Measurements from ENCODE around the gene DAB2IP.

The DAB2IP gene

DNA sequence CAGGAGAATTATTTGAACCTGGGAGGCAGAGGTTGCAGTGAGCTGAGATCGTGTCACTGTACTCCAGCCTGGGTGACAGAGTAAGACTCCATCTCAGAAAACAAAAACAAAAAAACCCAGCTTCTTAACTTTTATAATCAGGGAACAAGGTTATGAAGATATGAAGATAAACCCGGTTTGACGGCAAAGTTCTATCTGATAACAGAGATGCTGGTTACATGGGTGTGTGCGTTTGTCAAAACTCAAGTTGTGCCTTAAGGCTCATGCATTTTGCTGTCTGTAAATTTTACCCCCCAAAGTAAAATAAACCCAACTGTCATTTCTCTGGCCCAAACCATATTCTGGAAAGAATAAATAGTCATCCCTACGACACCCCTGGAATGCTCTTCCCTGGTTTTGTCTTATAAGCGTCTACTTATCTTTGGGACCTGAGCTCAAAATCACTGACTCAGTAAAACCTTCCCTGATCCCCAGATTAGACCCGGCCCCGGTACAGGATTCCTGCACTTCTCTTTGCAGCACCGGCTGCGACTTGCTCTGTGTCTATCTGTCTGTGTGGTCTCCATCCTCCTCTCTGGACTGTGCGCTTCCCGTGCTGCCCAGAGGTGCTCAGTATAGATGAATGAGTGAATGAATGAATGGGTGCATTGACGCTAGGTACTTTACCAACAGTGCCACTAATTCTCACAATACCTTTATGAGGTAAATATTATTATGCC lies 172.2 kb downstream of the DAB2IP start:
- DNase-seq = no peak

DNA sequence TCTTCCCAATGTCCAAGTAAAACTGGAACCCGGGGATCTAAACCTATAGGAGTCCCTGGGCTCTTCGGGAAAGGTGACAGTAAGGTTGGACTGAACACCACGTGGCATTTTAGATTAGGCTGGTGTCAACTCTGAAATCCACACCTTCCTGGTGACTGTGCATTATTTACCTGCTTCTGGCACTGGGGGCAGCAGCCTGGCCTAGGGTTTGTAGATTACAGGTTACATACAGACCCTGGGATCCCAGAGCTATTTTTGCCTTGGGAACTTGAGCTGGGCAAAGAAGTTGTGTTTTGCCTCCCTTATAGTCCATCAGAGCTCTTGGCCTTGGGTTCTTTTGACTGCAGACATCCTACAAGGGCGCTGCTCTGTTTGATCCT lies 173.2 kb downstream of the DAB2IP start:
- DNase-seq = no peak

DNA sequence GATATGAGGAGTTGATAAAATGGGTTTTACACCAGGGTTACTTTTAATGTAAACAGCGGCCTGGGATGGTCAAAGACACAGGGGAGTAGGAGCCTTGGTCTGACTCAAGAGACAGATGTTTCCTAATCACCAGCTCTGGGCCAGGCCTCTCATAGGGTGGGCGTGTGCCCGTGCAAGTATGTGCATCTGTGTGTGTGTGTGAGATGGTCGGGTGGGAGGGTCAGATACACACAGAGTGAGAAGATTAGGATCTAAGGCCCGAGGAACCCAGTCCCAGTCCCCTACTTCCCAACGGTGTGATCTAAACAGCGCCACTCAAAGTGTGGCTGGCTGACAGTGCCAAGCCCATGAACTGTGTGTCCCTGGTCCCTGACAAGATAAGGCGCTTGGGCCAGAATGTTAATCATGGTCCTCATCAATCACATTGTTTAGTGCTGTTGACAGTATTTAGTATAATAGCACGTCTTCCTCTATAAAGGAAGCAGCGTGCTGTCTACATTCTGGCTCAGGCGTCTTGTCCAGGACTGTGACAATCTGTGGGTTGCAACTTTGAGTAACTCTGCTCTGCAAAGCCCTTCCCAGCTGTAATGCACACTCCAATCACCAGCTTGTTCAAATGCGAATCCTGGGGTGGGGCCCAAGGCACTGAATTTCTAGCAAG lies 173.7 kb downstream of the DAB2IP start:
- DNase-seq = no peak

DNA sequence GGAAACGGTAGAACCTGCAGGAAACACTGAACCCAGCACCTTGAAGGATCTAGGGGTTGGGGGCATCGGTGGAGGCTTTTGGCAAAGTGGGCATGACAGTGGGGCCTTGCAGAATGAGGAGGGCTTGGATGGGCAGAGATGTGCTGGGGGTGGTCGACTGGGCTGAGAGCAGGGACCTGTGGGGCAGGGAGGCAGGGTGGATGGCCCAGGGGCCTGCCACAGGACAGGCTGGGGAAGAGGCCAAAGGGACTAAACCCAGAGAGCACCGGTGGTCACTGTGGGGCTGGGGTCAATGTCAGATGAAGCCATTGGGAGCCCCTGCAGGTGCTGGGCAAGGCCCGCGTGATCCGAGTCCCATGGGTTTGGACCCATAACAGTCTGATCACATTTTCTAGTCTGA lies 175.3 kb downstream of the DAB2IP start:
- DNase-seq = no peak

DNA sequence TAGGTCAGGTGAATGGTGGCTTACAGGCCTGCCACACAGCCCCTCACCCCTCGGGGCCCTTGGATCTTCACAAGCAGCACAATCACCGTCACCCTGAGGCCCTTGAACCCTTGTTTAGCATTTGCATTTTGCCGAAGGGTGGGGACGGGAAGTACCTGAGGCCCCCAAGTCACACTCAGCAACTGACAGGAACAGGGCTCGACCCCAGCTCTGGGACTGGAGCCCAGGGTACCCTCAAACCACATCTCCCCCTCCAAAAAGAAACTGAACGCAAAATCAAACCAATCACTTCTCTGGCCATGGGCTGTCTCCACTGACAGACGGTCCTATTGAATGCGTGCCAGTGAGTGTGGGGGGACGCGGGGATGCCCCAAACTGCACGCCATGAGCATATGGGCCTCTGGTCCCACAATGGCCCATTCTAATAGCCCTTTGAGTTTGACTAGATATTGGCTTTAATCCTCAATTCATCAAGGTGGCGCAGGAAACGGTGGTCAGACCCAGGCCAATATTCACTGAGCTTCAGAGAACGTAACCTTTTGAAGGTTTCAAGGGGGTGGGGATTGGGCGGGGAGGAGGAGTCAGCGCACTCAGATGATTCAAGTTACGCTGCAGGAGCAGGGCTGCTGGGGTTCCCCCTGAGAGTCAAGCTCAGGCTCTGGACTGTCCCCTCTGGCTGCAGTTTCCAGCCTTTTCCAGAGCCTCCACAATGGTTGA lies 176.0 kb downstream of the DAB2IP start:
- DNase-seq = no peak

DNA sequence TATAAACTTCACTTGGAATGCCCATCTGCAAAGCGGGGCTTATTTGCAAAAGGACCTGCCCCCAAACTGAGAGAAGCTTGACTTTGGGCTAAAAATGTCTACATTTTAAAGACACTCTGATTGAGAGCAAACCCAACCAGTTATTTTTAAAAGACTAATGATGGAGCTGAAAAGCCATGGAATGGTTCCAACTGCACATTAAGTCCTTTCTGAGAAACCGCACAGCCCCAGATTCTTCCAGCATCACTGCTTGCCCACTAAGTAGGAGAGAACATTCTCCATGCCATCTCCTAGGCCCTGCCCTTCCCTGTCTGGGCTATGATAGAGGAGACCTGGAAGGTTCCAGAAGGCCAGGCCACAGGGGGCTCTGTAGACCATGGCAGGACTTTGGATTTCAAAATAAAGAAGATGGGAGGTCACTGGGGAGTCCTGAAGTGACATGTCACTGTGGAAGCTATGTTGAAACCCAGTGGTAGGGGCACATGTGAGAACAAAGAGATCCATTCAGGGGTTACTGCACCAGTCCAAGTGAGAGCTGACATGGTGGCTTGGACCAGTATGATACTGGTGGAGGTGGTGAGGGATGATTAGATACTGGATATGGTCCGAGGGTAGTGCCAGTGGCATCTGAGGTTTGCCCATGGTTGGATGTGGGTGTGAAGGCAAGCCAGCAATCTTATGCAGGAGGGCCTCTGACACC lies 179.2 kb downstream of the DAB2IP start:
- no peak for DNase-seq

DNA sequence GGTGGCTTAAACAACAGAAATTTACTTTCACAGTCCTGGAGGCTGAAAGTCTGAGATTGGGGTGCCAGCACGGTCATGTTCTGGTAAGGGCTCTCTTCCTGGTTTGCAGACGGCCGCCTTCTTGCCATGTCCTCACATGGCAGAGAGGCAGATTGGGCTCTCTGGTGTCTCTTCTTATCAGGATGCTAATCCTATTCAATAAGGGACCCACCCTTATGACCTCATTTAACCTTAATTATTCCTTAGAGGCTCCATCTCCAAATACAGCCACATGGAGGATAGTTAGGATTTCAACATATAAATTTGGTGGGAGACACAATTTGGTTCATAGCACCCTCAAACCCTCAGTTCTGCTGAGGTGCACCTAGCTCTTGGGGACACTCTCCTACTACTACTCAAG lies 180.4 kb downstream of the DAB2IP start:
- DNase-seq = no peak

DNA sequence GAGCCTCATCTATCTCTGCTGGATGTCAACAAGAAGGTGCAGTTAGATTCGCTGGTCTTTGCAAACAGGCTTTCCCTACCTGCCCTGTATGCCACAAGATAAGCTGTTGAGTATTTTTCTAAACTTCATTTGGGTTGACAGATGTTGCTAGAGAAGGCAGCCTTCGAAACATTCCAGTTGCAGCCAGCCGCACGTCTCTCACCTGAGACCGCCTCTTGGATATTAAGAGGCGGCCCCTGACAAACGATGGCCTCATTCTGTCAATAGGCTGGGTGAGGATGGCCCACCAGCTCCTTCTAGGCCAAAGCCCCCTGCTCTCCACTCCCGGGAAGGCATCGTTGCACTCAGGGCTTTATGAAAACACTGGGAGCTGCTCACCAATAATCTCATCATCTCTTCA lies 181.6 kb downstream of the DAB2IP start:
- DNase-seq = no peak
